Upper lobe of left lung (tissue), 6 donors: ENCODE results near the gene TTC7B. TPM values are rescaled to one million over a fixed set of nuclear protein-coding genes. Genes with fewer than 3 reads are reported as not detected.
A peak's percentile ranks its signal among the peaks of the same experiment; 100 is the strongest.

Experiments used
- ATAC-seq, 2 donors: fragments of 200-7000 bp; cut with Tn5 transposase; one replicate each; pipeline ENCODE4 v1.9.1; 2022; ENCODE audit warnings: mild to moderate bottlenecking in 2 of 2, moderate library complexity in 2 of 2; ENCODE audit not compliant: low FRiP score in 2 of 2
- DNase-seq, 2 donors: peaks; one replicate each; pipeline ENCODE4 v3.0.0-alpha.2; 2019 to 2020
- H3K27ac ChIP-seq, 4 donors: fragments of 200-600 bp; sonication (generic); one replicate each; pipeline ENCODE4 v1.5.1; 2016 to 2019
- H3K27me3 ChIP-seq, 4 donors: fragments of 200-600 bp; sonication (generic); one replicate each; pipeline ENCODE4 v1.5.1; 2017 to 2019
- H3K36me3 ChIP-seq, 4 donors: fragments of 200-600 bp; sonication (generic); one replicate each; pipeline ENCODE4 v1.5.1; 2016 to 2019
- H3K4me1 ChIP-seq, 4 donors: fragments of 200-600 bp; sonication (generic); one replicate each; pipeline ENCODE4 v1.5.1; 2018 to 2019
- H3K4me3 ChIP-seq, 4 donors: fragments of 200-600 bp; sonication (generic); one replicate each; pipeline ENCODE4 v1.5.1; 2017 to 2019; ENCODE audit warnings: mild to moderate bottlenecking in 2 of 4, moderate library complexity in 1 of 4
- H3K9me3 ChIP-seq, 4 donors: fragments of 200-600 bp; sonication (generic); one replicate each; pipeline ENCODE4 v1.5.1; 2018 to 2019
- CTCF ChIP-seq, 6 experiments: fragments of 450-650 bp in 4 of 6; fragments of 200-600 bp in 2 of 6; sonication (generic) in 2 of 6; IDR thresholded peaks; one replicate each; pipeline ENCODE4 v1.5.1; 2016 to 2019; ENCODE audit warnings: antibody characterized with exemption in 6 of 6
- EP300 ChIP-seq, 4 donors: sonication (generic); formaldehyde crosslinking; IDR thresholded peaks; one replicate each; pipeline ENCODE4 v1.5.1; 2017; ENCODE audit warnings: antibody characterized with exemption in 4 of 4, control low read depth in 2 of 4
- POLR2A ChIP-seq, 4 donors: fragments of 450-650 bp; IDR thresholded peaks; one replicate each; pipeline ENCODE4 v1.5.1; 2016 to 2017; ENCODE audit warnings: antibody characterized with exemption in 4 of 4, mild to moderate bottlenecking in 2 of 4
- POLR2AphosphoS5 ChIP-seq, 2 donors: sonication (generic); formaldehyde crosslinking; IDR thresholded peaks; one replicate each; pipeline ENCODE4 v1.5.1; 2017; ENCODE audit warnings: antibody characterized with exemption in 2 of 2
- WGBS, 2 donors: methylation state at CpG; one replicate each; pipeline ENCODE4 v1.1.5; 2017 to 2018; 5-methylcytosine and 5-hydroxymethylcytosine counted together
- total RNA-seq, 6 donors: library from RNA; depleted of rRNA in 4 of 6; stranded (reverse); fragments of >200 nt in 4 of 6; gene quantifications; one replicate each; pipeline versions ENCODE4 v1.1.0 to v1.2.1, GENCODE V29; 2016 to 2021
- donor health status: DM: no; HTN: no; CAD: no; lungs with moderate emphysema.
- donor health status: DM: no; HTN: yes; CAD: no; lungs with severe emphysema.

TTC7B gene
- total RNA-seq, 6 donors from 2014 or later = 13.5 to 87.3 (median 37.5) TPM

- no peak for TF ChIP-seq EP300 (IDR thresholded peaks at IDR 0.05)
- TF ChIP-seq CTCF (IDR thresholded peaks at IDR 0.05) = no peak
- no peak for TF ChIP-seq POLR2A (IDR thresholded peaks at IDR 0.05)
- no peak for TF ChIP-seq POLR2AphosphoS5 (IDR thresholded peaks at IDR 0.05)
- no peaks in the 10 kb centered on the region for H3K27me3 ChIP-seq
- 61 to 83% methylated on average over 14 of the region's 14 CpGs for WGBS, 2 donors
- DNase-seq (no peak), ATAC-seq (no peak)
- H3K9me3 ChIP-seq = no peaks in the 10 kb centered on the region
- no peaks in the 10 kb centered on the region for H3K36me3 ChIP-seq
- no peak overlapping the region for H3K4me3 ChIP-seq
- H3K4me1 ChIP-seq = peaks cover 0 to under 1% (median 0%) of the 10 kb centered on the region in 4 donors
- H3K27ac ChIP-seq = no peak overlapping the region
Measured at GRCh38 chr14:90703841-90704737, 112.1 kb downstream of the TTC7B start.

- DNase-seq (no peak), ATAC-seq (no peak)
- whole genome bisulfite sequencing, 2 donors = 61 to 71% methylated on average over 8 to 16 of the region's 16 CpGs
- Histone ChIP-seq H3K9me3 (no peaks in the 10 kb centered on the region), H3K36me3 (no peaks in the 10 kb centered on the region), H3K27ac (peak overlapping the region in 2 of 4 donors; percentile 2 to 47), H3K27me3 (no peaks in the 10 kb centered on the region), H3K4me1 (peaks cover 13 to 26% (median 18%) of the 10 kb centered on the region in 4 donors), H3K4me3 (no peak overlapping the region)
- TF ChIP-seq CTCF (IDR thresholded peaks at IDR 0.05) (no peak), EP300 (IDR thresholded peaks at IDR 0.05) (no peak), POLR2A (IDR thresholded peaks at IDR 0.05) (no peak), POLR2AphosphoS5 (IDR thresholded peaks at IDR 0.05) (no peak)
Measured at GRCh38 chr14:90700933-90701776, 115.1 kb downstream of the TTC7B start.

GRCh38 chr14:90699016-90699415 lies 117.2 kb downstream of the TTC7B start:
- TF ChIP-seq POLR2A (IDR thresholded peaks at IDR 0.05) = no peak
- TF ChIP-seq POLR2AphosphoS5 (IDR thresholded peaks at IDR 0.05) = no peak
- no peak for TF ChIP-seq EP300 (IDR thresholded peaks at IDR 0.05)
- TF ChIP-seq CTCF (IDR thresholded peaks at IDR 0.05) = no peak
- H3K4me1 ChIP-seq = peaks cover 13 to 26% (median 18%) of the 10 kb centered on the region in 4 donors
- 88 to 95% methylated on average over 7 of the region's 7 CpGs for WGBS, 2 donors
- no peak overlapping the region for H3K4me3 ChIP-seq
- no peak for DNase-seq
- H3K36me3 ChIP-seq = no peaks in the 10 kb centered on the region
- H3K27me3 ChIP-seq = no peaks in the 10 kb centered on the region
- H3K9me3 ChIP-seq = no peaks in the 10 kb centered on the region
- ATAC-seq = no peak
- H3K27ac ChIP-seq = peak overlapping the region in 1 of 4 donors; percentile 64

- TF ChIP-seq POLR2AphosphoS5 (IDR thresholded peaks at IDR 0.05) (peak in 1 of 2 donors; percentile 23), POLR2A (IDR thresholded peaks at IDR 0.05) (no peak), EP300 (IDR thresholded peaks at IDR 0.05) (no peak)
- H3K4me3 ChIP-seq = no peak overlapping the region
- no peaks in the 10 kb centered on the region for H3K27me3 ChIP-seq
- no peaks in the 10 kb centered on the region for H3K36me3 ChIP-seq
- H3K27ac ChIP-seq = peak overlapping the region in 3 of 4 donors; percentile 21 to 66 (median 64)
- peak in 1 of 2 donors; percentile 41 for DNase-seq
- no peaks in the 10 kb centered on the region for H3K9me3 ChIP-seq
- 23 to 27% methylated on average over 7 of the region's 7 CpGs for WGBS, 2 donors
- peaks cover 13 to 26% (median 18%) of the 10 kb centered on the region in 4 donors for H3K4me1 ChIP-seq
- peak in 1 of 2 donors; percentile 73 for ATAC-seq
Measured at GRCh38 chr14:90698379-90698869, 117.8 kb downstream of the TTC7B start.
